Measurements from ENCODE around the gene PACC1. TPM values are rescaled to one million over a fixed set of nuclear protein-coding genes. Genes with fewer than 3 reads are reported as not detected.

Gene PACC1
- 15.4 and 20.2 TPM in 2 replicates for total RNA-seq

GRCh38 chr1:212414328-212415106 is at the start of gene PACC1:
PACC1 (minus strand) TSS chr1:212414886; CDS start chr1:212414757, 129 bp downstream.

DNA sequence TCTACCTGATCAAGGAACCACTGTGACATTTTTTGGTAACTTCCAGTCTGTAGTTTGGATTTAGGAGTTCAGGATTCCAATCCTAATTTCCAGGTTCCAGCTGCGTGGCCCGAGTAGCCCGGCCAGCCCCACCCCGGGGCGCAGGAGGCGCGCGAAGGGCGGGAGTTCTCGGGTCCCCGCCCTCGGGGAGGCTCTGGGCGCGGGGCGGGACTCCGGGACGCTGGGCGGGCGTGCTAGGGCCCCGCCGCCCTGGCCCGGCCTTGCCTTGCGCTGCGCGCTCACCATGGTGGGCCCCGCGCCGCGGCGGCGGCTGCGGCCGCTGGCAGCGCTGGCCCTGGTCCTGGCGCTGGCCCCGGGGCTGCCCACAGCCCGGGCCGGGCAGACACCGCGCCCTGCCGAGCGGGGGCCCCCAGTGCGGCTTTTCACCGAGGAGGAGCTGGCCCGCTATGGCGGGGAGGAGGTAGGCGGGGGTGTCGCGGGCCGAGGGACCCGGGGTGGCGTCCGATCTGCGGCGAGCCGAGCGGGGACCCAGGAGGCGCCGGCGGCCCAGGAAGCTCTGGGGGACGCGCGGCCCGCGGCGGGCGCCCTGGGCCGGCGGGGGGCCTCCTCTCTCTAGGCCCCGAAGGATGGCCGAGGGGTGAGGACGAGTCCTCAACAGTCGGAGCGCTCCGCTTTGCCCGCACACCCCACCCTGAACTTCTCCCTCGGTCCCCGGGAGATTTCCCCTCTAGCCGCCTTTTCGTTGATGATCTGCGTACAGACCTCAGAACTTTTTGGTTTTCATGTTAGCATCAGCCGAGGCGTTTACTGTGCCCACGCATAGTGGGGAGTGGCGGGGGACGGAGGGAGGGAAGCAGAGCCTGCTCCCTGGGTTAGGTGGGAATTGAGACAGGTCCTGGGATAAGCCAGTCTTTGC is 18.2 kb upstream of the PACC1 start, which contains the start of gene NENF:
Gene NENF, plus strand, starts transcription at position 260 of the 916 bp plus-strand sequence. Its CDS starts 24 bp downstream, at position 284.

Other genes with a start within 250 kb of the PACC1 start
- gene PPP2R5A, start 129.5 kb downstream of the PACC1 start, total RNA-seq: 15.1 and 22.8 TPM in 2 replicates
- 20.9 and 34.1 TPM in 2 replicates for gene NENF, start 18.0 kb upstream of the PACC1 start, total RNA-seq
- gene ATF3, start 193.9 kb upstream of the PACC1 start, total RNA-seq: 2.7 and 3.1 TPM in 2 replicates

Measured in smooth muscle cell of the umbilical artery (primary cell).